ENCODE data around the gene MZB1. TPM values are rescaled to one million over a fixed set of nuclear protein-coding genes. Genes with fewer than 3 reads are reported as not detected.

Gene MZB1
- total and polyA plus RNA-seq, 2 donors (not counting 1 experiment from before 2014, with no cell fraction given), result 0.17 TPM; not detected in 1

- H3K27ac ChIP-seq (ENCODE audit: insufficient read depth, low read length), result peak overlapping the region; percentile 98
- H3K9me3 ChIP-seq (ENCODE audit: control insufficient read depth, insufficient read depth, low read depth, low read length), result no peaks in the 10 kb centered on the region
- H3K9ac ChIP-seq (ENCODE audit: insufficient read depth, low read length), result peak overlapping the region; percentile 66
- H3K4me3 ChIP-seq (replicated peaks in 1 of 4; ENCODE audit: control extremely low read depth in 1 of 4, insufficient read depth in 1 of 4, low read depth in 3 of 4, low read length in 4 of 4), result peak overlapping the region; percentile 20 to 56 (median 33)
- H2AFZ ChIP-seq (ENCODE audit: low read length), result peak overlapping the region; percentile 98
- DNase-seq (ENCODE audit: low read depth in 2 of 2), result no peak
- peaks cover 6% of the 10 kb centered on the region for H3K4me1 ChIP-seq (ENCODE audit: control insufficient read depth, extremely low read depth, insufficient read depth, low read length)
- H3K79me2 ChIP-seq (ENCODE audit: control insufficient read depth, insufficient read depth, low read length), result no peaks in the 10 kb centered on the region
- H3K4me2 ChIP-seq (ENCODE audit: extremely low read depth, insufficient read depth, low read length), result peak overlapping the region; percentile 82
- no peaks in the 10 kb centered on the region for H3K36me3 ChIP-seq (ENCODE audit: control insufficient read depth, insufficient read depth, low read length)
- TF ChIP-seq CTCF (conservative IDR thresholded peaks at IDR 0.05 in 1 of 2, IDR thresholded peaks at IDR 0.05 in 1 of 2; ENCODE audit: low read depth in 1 of 2, low read length in 2 of 2) (no peak), EZH2 (IDR thresholded peaks at IDR 0.05; ENCODE audit: low read length, missing control alignments) (no peak)
- H4K20me1 ChIP-seq (ENCODE audit: control insufficient read depth, extremely low read depth, insufficient read depth, low read length), result no peaks in the 10 kb centered on the region
- no peaks in the 10 kb centered on the region for H3K27me3 ChIP-seq (ENCODE audit: control insufficient read depth, insufficient read depth, low read length)
These were observed 14.7 kb upstream of the MZB1 start for GRCh38 chr5:139404484-139404840.

GRCh38 chr5:139403787-139404483 is 14.2 kb upstream of the MZB1 start, which contains the start of gene SPATA24:
Gene SPATA24, minus strand, starts transcription at chr5:139404089. Its CDS starts 29 bp downstream, at chr5:139404060.
- Histone ChIP-seq H3K27ac (ENCODE audit: insufficient read depth, low read length) (peak within 1 kb of the TSS; percentile 98), H3K9me3 (ENCODE audit: control insufficient read depth, insufficient read depth, low read depth, low read length) (no peaks in the 10 kb centered on the region), H2AFZ (ENCODE audit: low read length) (peak within 1 kb of the TSS; percentile 98), H3K9ac (ENCODE audit: insufficient read depth, low read length) (peak within 1 kb of the TSS; percentile 87), H3K4me3 (replicated peaks in 1 of 4; ENCODE audit: control extremely low read depth in 1 of 4, insufficient read depth in 1 of 4, low read depth in 3 of 4, low read length in 4 of 4) (peak within 1 kb of the TSS; percentile 56 to 79 (median 68)), H4K20me1 (ENCODE audit: control insufficient read depth, extremely low read depth, insufficient read depth, low read length) (no peaks in the 10 kb centered on the region), H3K4me1 (ENCODE audit: control insufficient read depth, extremely low read depth, insufficient read depth, low read length) (peaks cover 6% of the 10 kb centered on the region), H3K27me3 (ENCODE audit: control insufficient read depth, insufficient read depth, low read length) (no peaks in the 10 kb centered on the region), H3K36me3 (ENCODE audit: control insufficient read depth, insufficient read depth, low read length) (no peaks in the 10 kb centered on the region), H3K4me2 (ENCODE audit: extremely low read depth, insufficient read depth, low read length) (peak within 1 kb of the TSS; percentile 99), H3K79me2 (ENCODE audit: control insufficient read depth, insufficient read depth, low read length) (no peaks in the 10 kb centered on the region)
- peak; percentile 96 for DNase-seq (ENCODE audit: low read depth in 2 of 2)
- no peak for TF ChIP-seq EZH2 (IDR thresholded peaks at IDR 0.05; ENCODE audit: low read length, missing control alignments)

- H3K9ac ChIP-seq (ENCODE audit: insufficient read depth, low read length), result peak overlapping the region; percentile 87
- DNase-seq (ENCODE audit: low read depth in 2 of 2), result no peak
- H4K20me1 ChIP-seq (ENCODE audit: control insufficient read depth, extremely low read depth, insufficient read depth, low read length), result no peaks in the 10 kb centered on the region
- peak overlapping the region; percentile 56 to 79 (median 68) for H3K4me3 ChIP-seq (replicated peaks in 1 of 4; ENCODE audit: control extremely low read depth in 1 of 4, insufficient read depth in 1 of 4, low read depth in 3 of 4, low read length in 4 of 4)
- H2AFZ ChIP-seq (ENCODE audit: low read length), result peak overlapping the region; percentile 91
- peaks cover 6% of the 10 kb centered on the region for H3K4me1 ChIP-seq (ENCODE audit: control insufficient read depth, extremely low read depth, insufficient read depth, low read length)
- no peak for TF ChIP-seq EZH2 (IDR thresholded peaks at IDR 0.05; ENCODE audit: low read length, missing control alignments)
- TF ChIP-seq CTCF (conservative IDR thresholded peaks at IDR 0.05 in 1 of 2, IDR thresholded peaks at IDR 0.05 in 1 of 2; ENCODE audit: low read depth in 1 of 2, low read length in 2 of 2), result no peak
- peak overlapping the region; percentile 98 for H3K27ac ChIP-seq (ENCODE audit: insufficient read depth, low read length)
- H3K4me2 ChIP-seq (ENCODE audit: extremely low read depth, insufficient read depth, low read length), result peak overlapping the region; percentile 99
- H3K36me3 ChIP-seq (ENCODE audit: control insufficient read depth, insufficient read depth, low read length), result no peaks in the 10 kb centered on the region
- H3K9me3 ChIP-seq (ENCODE audit: control insufficient read depth, insufficient read depth, low read depth, low read length), result no peaks in the 10 kb centered on the region
- H3K79me2 ChIP-seq (ENCODE audit: control insufficient read depth, insufficient read depth, low read length), result no peaks in the 10 kb centered on the region
- no peaks in the 10 kb centered on the region for H3K27me3 ChIP-seq (ENCODE audit: control insufficient read depth, insufficient read depth, low read length)
These were observed 13.7 kb upstream of the MZB1 start for GRCh38 chr5:139403418-139403786.

Data from fibroblast of lung (primary cell).